NCI-H146 treated with DMSO at 0.1 percent for 48 hours (cell line): Measurements from ENCODE around the gene BNC1.
"Not testable (repeated sequence)": the region's sequence is repeated elsewhere in the genome, so short reads cannot be mapped to it uniquely, and the experiment has no call there.

Source experiments
- DNase-seq: peaks from one replicate; lab custom pipeline; 2025; ENCODE audit not compliant: unreplicated experiment; lab: John Stamatoyannopoulos, UW

Gene BNC1

GRCh38 chr15:83248151-83249029 is 36.1 kb downstream of the BNC1 start:
- DNase-seq, result peak; percentile 2

- DNase-seq, result no peak
These were observed 40.8 kb downstream of the BNC1 start for GRCh38 chr15:83243634-83244033.

- DNase-seq, result no peak
These were observed 54.2 kb downstream of the BNC1 start for GRCh38 chr15:83230242-83230641.

GRCh38 chr15:83225449-83225848 is 59.0 kb downstream of the BNC1 start:
- DNase-seq, result no peak

- not testable (repeated sequence) for DNase-seq
These were observed 62.7 kb downstream of the BNC1 start for GRCh38 chr15:83221781-83222180.

GRCh38 chr15:83219026-83219425 is 65.4 kb downstream of the BNC1 start:
- no peak for DNase-seq

GRCh38 chr15:83215306-83215705 is 69.2 kb downstream of the BNC1 start:
- no peak for DNase-seq

- DNase-seq, result no peak
These were observed 73.8 kb downstream of the BNC1 start for GRCh38 chr15:83210619-83211018.

- DNase-seq, result no peak
These were observed 75.1 kb downstream of the BNC1 start for GRCh38 chr15:83209333-83209732.

GRCh38 chr15:83208367-83208661 is 76.2 kb downstream of the BNC1 start:
- peak; percentile 30 for DNase-seq

- peak; percentile 35 for DNase-seq
These were observed 76.7 kb downstream of the BNC1 start, which contains the start of gene HDGFL3 for GRCh38 chr15:83207660-83208366. Gene HDGFL3 (minus strand): TSS chr15:83207823. CDS start chr15:83207414, 409 bp downstream.

GRCh38 chr15:83207009-83207659 is 77.3 kb downstream of the BNC1 start:
- no peak for DNase-seq

GRCh38 chr15:83206526-83207008 is 77.9 kb downstream of the BNC1 start:
- no peak for DNase-seq
